ENCODE data around the gene ADAMTS2.
A peak's percentile ranks its signal among the peaks of the same experiment; 100 is the strongest.

Gene ADAMTS2

DNA sequence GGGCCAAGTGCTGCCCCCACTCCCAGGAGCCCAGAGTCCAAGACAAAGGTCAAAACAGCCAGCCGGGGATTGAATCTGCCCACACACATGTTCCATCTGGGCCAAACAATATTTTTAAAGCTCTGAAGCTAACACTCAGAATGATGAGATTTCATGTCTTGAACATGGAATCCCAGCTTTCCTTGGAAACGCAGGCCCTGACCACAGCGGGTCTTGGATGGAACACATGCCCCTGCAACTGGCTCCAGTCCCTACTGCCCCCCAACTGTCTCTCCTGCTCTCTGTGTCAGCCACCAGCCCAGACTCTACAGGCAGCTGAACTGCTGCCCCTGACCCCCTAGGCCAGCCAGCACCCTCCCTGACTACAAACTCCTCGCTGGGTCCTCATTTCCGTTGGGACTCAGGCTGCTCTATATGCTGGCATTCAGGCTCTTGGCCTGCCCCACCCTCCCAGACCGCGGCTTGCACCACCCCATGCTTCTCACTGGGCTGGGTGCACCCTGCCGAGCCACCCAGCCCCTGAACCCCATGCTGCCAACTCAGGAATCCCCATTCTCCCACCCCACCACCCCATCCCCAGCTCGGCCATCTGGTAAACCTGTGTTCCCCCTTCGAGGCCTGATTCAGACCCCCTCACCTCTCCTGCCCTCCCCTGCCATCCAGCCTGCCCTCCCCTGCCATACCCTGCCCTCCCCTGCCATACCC lies 71.7 kb downstream of the ADAMTS2 start:
- peak overlapping the region; percentile 35 for H2BK12ac ChIP-seq (ENCODE audit: low read length)
- H3K4me3 ChIP-seq (ENCODE audit: low read depth, low read length) = no peak overlapping the region
- no peak overlapping the region for H4K8ac ChIP-seq (ENCODE audit: low read depth, low read length)
- H3K18ac ChIP-seq (ENCODE audit: low read length) = peak overlapping the region; percentile 58
- peaks cover 50% of the 10 kb centered on the region for H3K79me1 ChIP-seq (ENCODE audit: low read length)
- H3K4me1 ChIP-seq (ENCODE audit: control insufficient read depth in 1 of 2, insufficient read depth in 2 of 2, low read length in 2 of 2) = peaks cover 54 to 61% of the 10 kb centered on the region in 2 experiments
- H4K91ac ChIP-seq (ENCODE audit: low read depth, low read length) = peak overlapping the region; percentile 44
- H4K12ac ChIP-seq (ENCODE audit: low read depth, low read length) = no peak overlapping the region
- no peaks in the 10 kb centered on the region for H3K27me3 ChIP-seq (ENCODE audit: insufficient read depth, low read length)
- peaks cover 2% of the 10 kb centered on the region for H3K9me3 ChIP-seq (ENCODE audit: insufficient read depth, low read depth, low read length)
- H2AK5ac ChIP-seq (ENCODE audit: low read length) = peak overlapping the region; percentile 48
- H2BK5ac ChIP-seq (ENCODE audit: low read depth, low read length, poor library complexity) = no peak overlapping the region
- H2AFZ ChIP-seq (ENCODE audit: insufficient read depth, low read length, poor library complexity) = no peak overlapping the region
- no peak overlapping the region for H3K4ac ChIP-seq (ENCODE audit: low read depth, low read length)
- H3K79me2 ChIP-seq (ENCODE audit: control insufficient read depth, insufficient read depth, low read length, poor library complexity) = peaks cover 6% of the 10 kb centered on the region
- no peak for DNase-seq
- peaks cover 5 to 7% of the 10 kb centered on the region in 2 experiments for H3K36me3 ChIP-seq (ENCODE audit: control insufficient read depth in 1 of 2, insufficient read depth in 2 of 2, low read length in 2 of 2)
- H2BK120ac ChIP-seq (ENCODE audit: insufficient read depth, low read length, poor library complexity) = peak overlapping the region; percentile 34
- no peak overlapping the region for H3K27ac ChIP-seq (ENCODE audit: low read depth, low read length)
- H3K9ac ChIP-seq (ENCODE audit: low read length) = no peak overlapping the region
- no peak overlapping the region for H3K4me2 ChIP-seq (ENCODE audit: low read length)
- H3K23ac ChIP-seq (ENCODE audit: low read length) = no peak overlapping the region
- H3K14ac ChIP-seq (ENCODE audit: low read length) = peak overlapping the region; percentile 13
- WGBS (ENCODE audit: extremely low coverage, insufficient coverage, insufficient read length) = no CpG with 5 or more reads among the region's 10 CpGs

DNA sequence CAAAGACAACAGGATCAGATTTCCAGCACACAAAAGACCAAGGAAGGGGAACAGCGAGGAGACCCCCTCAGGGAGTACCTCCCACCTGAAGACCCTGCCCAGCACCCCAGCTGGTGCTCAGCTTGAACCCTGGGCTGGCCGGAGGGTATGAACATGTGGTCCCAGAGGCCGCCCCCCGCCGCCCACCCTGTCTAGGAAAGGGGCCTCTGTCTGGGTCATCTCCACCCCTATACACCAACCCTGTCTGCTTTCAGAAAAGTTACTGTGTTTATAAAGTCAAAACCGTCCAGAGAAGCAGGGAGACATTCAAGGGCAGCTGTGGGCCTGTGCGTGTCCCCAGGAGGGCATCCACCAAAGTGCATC lies 72.2 kb downstream of the ADAMTS2 start:
- Histone ChIP-seq H3K79me2 (ENCODE audit: control insufficient read depth, insufficient read depth, low read length, poor library complexity) (peaks cover 6% of the 10 kb centered on the region), H3K18ac (ENCODE audit: low read length) (peak overlapping the region; percentile 58), H4K91ac (ENCODE audit: low read depth, low read length) (peak overlapping the region; percentile 44), H3K4ac (ENCODE audit: low read depth, low read length) (no peak overlapping the region), H2AK5ac (ENCODE audit: low read length) (no peak overlapping the region), H3K79me1 (ENCODE audit: low read length) (peaks cover 50% of the 10 kb centered on the region), H3K27me3 (ENCODE audit: insufficient read depth, low read length) (no peaks in the 10 kb centered on the region), H3K14ac (ENCODE audit: low read length) (no peak overlapping the region), H4K8ac (ENCODE audit: low read depth, low read length) (no peak overlapping the region), H3K9me3 (ENCODE audit: insufficient read depth, low read depth, low read length) (peaks cover 2% of the 10 kb centered on the region), H2BK120ac (ENCODE audit: insufficient read depth, low read length, poor library complexity) (no peak overlapping the region), H3K4me2 (ENCODE audit: low read length) (no peak overlapping the region), H3K9ac (ENCODE audit: low read length) (no peak overlapping the region), H2BK5ac (ENCODE audit: low read depth, low read length, poor library complexity) (no peak overlapping the region), H2AFZ (ENCODE audit: insufficient read depth, low read length, poor library complexity) (no peak overlapping the region), H4K12ac (ENCODE audit: low read depth, low read length) (no peak overlapping the region), H3K4me3 (ENCODE audit: low read depth, low read length) (no peak overlapping the region), H2BK12ac (ENCODE audit: low read length) (no peak overlapping the region), H3K23ac (ENCODE audit: low read length) (no peak overlapping the region), H3K27ac (ENCODE audit: low read depth, low read length) (no peak overlapping the region), H3K4me1 (ENCODE audit: control insufficient read depth in 1 of 2, insufficient read depth in 2 of 2, low read length in 2 of 2) (peaks cover 55 to 67% of the 10 kb centered on the region in 2 experiments), H3K36me3 (ENCODE audit: control insufficient read depth in 1 of 2, insufficient read depth in 2 of 2, low read length in 2 of 2) (peaks cover 5 to 9% of the 10 kb centered on the region in 2 experiments)
- no CpG with 5 or more reads among the region's 7 CpGs for WGBS (ENCODE audit: extremely low coverage, insufficient coverage, insufficient read length)
- no peak for DNase-seq

DNA sequence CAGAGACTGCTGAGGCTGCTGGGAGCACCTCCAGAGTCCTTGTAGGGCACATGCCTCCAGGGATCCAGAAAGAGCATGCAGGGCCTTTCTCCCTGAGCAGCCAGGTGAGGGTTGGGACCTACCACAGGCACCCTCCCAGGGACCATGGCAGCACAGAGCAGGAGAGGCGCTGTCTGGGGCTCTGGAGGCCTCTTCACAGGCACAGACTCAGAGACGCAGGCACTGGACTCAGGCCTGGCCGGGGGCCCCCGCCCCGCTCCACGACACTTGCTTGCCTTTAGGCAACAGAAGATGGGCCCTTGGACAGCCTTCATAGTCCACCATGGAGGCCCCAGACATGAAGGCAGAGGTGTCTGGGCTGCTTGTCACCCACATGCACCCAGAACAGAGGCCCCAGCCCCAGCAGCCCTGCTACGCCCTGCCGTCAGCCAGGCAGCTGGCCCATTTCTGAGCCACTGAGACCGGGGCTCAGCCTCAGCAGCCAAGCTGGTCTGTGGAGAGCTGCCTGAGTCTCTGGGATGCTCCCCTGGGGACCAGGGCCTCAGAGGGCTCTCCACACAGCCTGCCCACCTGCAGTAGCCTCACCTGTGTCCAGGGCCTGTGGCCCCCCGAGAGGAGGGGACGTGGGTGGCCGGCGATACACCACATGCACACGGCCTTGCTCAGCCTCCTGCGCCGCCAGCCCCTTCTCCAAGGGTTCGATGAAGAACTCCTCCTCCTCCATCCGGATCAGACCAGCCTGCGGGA lies 72.8 kb downstream of the ADAMTS2 start:
- peaks cover 50% of the 10 kb centered on the region for H3K79me1 ChIP-seq (ENCODE audit: low read length)
- peak overlapping the region; percentile 47 for H2BK120ac ChIP-seq (ENCODE audit: insufficient read depth, low read length, poor library complexity)
- H3K79me2 ChIP-seq (ENCODE audit: control insufficient read depth, insufficient read depth, low read length, poor library complexity) = peaks cover 6% of the 10 kb centered on the region
- H3K4me2 ChIP-seq (ENCODE audit: low read length) = no peak overlapping the region
- H3K27me3 ChIP-seq (ENCODE audit: insufficient read depth, low read length) = no peaks in the 10 kb centered on the region
- H3K14ac ChIP-seq (ENCODE audit: low read length) = peak overlapping the region; percentile 36
- no peak overlapping the region for H3K4ac ChIP-seq (ENCODE audit: low read depth, low read length)
- H4K91ac ChIP-seq (ENCODE audit: low read depth, low read length) = peak overlapping the region; percentile 70
- H3K4me1 ChIP-seq (ENCODE audit: control insufficient read depth in 1 of 2, insufficient read depth in 2 of 2, low read length in 2 of 2) = peaks cover 58 to 71% of the 10 kb centered on the region in 2 experiments
- H3K27ac ChIP-seq (ENCODE audit: low read depth, low read length) = no peak overlapping the region
- no CpG with 5 or more reads among the region's 19 CpGs for WGBS (ENCODE audit: extremely low coverage, insufficient coverage, insufficient read length)
- no peak overlapping the region for H3K23ac ChIP-seq (ENCODE audit: low read length)
- no peak overlapping the region for H2AFZ ChIP-seq (ENCODE audit: insufficient read depth, low read length, poor library complexity)
- H3K9me3 ChIP-seq (ENCODE audit: insufficient read depth, low read depth, low read length) = peaks cover 2% of the 10 kb centered on the region
- peak overlapping the region; percentile 44 for H2AK5ac ChIP-seq (ENCODE audit: low read length)
- H2BK5ac ChIP-seq (ENCODE audit: low read depth, low read length, poor library complexity) = no peak overlapping the region
- H3K18ac ChIP-seq (ENCODE audit: low read length) = peak overlapping the region; percentile 46
- H3K36me3 ChIP-seq (ENCODE audit: control insufficient read depth in 1 of 2, insufficient read depth in 2 of 2, low read length in 2 of 2) = peaks cover 5 to 9% of the 10 kb centered on the region in 2 experiments
- no peak for DNase-seq
- no peak overlapping the region for H3K4me3 ChIP-seq (ENCODE audit: low read depth, low read length)
- no peak overlapping the region for H3K9ac ChIP-seq (ENCODE audit: low read length)
- H4K12ac ChIP-seq (ENCODE audit: low read depth, low read length) = no peak overlapping the region
- H2BK12ac ChIP-seq (ENCODE audit: low read length) = peak overlapping the region; percentile 61
- H4K8ac ChIP-seq (ENCODE audit: low read depth, low read length) = peak overlapping the region; percentile 11

DNA sequence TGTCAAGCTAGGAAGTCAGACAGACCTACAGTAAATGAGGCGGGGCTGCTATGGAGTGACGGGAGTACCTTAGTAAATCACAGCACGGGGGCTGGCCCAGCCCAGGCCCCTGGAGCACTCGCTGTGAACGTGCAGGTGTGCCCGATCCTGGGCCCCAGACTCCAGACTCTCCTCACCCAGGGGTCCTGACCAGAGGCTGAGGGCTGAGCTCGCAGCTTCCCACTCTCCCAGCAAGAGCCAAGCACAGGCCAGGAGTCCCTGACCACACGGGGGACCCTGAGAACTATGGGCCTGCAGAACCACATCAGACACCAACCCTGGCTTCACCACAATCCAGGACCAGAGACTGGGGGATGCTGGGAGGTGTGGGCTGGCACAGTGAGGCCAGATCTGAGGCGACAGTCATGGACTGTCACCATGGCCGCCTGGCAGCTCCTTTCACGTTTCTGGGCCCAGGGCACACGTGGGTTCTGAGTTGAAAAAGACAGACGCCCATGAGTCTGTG lies 73.4 kb downstream of the ADAMTS2 start:
- peak overlapping the region; percentile 21 for H3K4ac ChIP-seq (ENCODE audit: low read depth, low read length)
- peak overlapping the region; percentile 11 for H3K14ac ChIP-seq (ENCODE audit: low read length)
- H4K8ac ChIP-seq (ENCODE audit: low read depth, low read length) = peak overlapping the region; percentile 12
- peaks cover 53% of the 10 kb centered on the region for H3K79me1 ChIP-seq (ENCODE audit: low read length)
- WGBS (ENCODE audit: extremely low coverage, insufficient coverage, insufficient read length) = no CpG with 5 or more reads among the region's 13 CpGs
- no peak overlapping the region for H4K12ac ChIP-seq (ENCODE audit: low read depth, low read length)
- H2AFZ ChIP-seq (ENCODE audit: insufficient read depth, low read length, poor library complexity) = no peak overlapping the region
- H3K9ac ChIP-seq (ENCODE audit: low read length) = no peak overlapping the region
- no peak overlapping the region for H3K4me3 ChIP-seq (ENCODE audit: low read depth, low read length)
- peaks cover 5 to 9% of the 10 kb centered on the region in 2 experiments for H3K36me3 ChIP-seq (ENCODE audit: control insufficient read depth in 1 of 2, insufficient read depth in 2 of 2, low read length in 2 of 2)
- H2BK5ac ChIP-seq (ENCODE audit: low read depth, low read length, poor library complexity) = no peak overlapping the region
- peaks cover 2% of the 10 kb centered on the region for H3K9me3 ChIP-seq (ENCODE audit: insufficient read depth, low read depth, low read length)
- peaks cover 4% of the 10 kb centered on the region for H3K79me2 ChIP-seq (ENCODE audit: control insufficient read depth, insufficient read depth, low read length, poor library complexity)
- H3K4me1 ChIP-seq (ENCODE audit: control insufficient read depth in 1 of 2, insufficient read depth in 2 of 2, low read length in 2 of 2) = peaks cover 62 to 74% of the 10 kb centered on the region in 2 experiments
- H3K4me2 ChIP-seq (ENCODE audit: low read length) = no peak overlapping the region
- H2AK5ac ChIP-seq (ENCODE audit: low read length) = peak overlapping the region; percentile 18
- H3K23ac ChIP-seq (ENCODE audit: low read length) = no peak overlapping the region
- peak overlapping the region; percentile 7 for H3K18ac ChIP-seq (ENCODE audit: low read length)
- no peak overlapping the region for H3K27ac ChIP-seq (ENCODE audit: low read depth, low read length)
- peak overlapping the region; percentile 44 for H2BK12ac ChIP-seq (ENCODE audit: low read length)
- peak overlapping the region; percentile 49 for H2BK120ac ChIP-seq (ENCODE audit: insufficient read depth, low read length, poor library complexity)
- peak overlapping the region; percentile 70 for H4K91ac ChIP-seq (ENCODE audit: low read depth, low read length)
- H3K27me3 ChIP-seq (ENCODE audit: insufficient read depth, low read length) = no peaks in the 10 kb centered on the region
- DNase-seq = no peak
